Measurements from ENCODE around the gene SPOUT1.

DNA sequence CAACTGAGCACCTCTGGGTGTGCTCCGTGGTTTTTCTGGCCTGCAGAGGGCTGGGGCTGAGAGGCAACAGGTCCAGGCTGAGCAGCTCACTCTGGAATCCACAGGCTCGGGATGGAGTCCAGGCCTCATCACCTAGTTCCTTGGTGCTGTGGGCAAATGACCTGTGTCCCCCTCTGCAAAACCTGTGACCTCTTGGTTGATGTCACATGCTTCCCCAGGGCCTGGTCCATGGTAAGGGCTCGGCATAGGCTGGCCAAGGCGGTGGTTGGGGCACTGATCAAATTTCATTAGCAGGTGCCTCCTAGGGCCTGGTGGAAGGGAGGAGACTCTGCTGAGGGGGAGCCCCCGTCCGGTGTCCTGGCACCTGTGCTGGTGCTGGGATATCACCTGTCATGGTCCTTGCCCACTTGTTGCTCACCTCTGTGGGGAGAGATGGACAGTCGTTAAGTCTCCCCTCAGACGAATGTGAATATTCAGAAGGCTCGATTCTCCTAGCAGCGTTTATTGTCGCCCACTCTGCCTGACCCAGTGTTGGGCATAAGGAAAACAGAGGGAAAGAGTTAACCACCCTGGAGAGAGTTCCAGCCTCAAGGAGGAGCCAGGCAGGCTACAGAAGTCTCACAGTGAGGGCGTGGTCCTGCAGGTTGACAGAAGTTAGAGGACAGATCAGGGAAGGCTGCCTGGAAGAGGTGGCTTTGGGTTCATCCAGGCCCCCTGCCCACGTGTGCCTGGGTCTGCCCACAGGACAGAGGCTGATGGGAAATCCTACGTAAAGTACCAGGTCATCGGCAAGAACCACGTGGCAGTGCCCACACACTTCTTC lies 7.8 kb downstream of the SPOUT1 start:
- TF ChIP-seq, protein P1, sequence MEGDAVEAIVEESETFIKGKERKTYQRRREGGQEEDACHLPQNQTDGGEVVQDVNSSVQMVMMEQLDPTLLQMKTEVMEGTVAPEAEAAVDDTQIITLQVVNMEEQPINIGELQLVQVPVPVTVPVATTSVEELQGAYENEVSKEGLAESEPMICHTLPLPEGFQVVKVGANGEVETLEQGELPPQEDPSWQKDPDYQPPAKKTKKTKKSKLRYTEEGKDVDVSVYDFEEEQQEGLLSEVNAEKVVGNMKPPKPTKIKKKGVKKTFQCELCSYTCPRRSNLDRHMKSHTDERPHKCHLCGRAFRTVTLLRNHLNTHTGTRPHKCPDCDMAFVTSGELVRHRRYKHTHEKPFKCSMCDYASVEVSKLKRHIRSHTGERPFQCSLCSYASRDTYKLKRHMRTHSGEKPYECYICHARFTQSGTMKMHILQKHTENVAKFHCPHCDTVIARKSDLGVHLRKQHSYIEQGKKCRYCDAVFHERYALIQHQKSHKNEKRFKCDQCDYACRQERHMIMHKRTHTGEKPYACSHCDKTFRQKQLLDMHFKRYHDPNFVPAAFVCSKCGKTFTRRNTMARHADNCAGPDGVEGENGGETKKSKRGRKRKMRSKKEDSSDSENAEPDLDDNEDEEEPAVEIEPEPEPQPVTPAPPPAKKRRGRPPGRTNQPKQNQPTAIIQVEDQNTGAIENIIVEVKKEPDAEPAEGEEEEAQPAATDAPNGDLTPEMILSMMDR (IDR thresholded peaks at IDR 0.05; ENCODE audit: insufficient read depth, low read length, poor library complexity, severe bottlenecking): no peak
- no peak for TF ChIP-seq EZH2phosphoT487 (conservative IDR thresholded peaks at IDR 0.05; ENCODE audit: low read length)

Data from SU-DHL-6 (cell line).